ENCODE measurements around the gene ACAD10. TPM values are rescaled to one million over a fixed set of nuclear protein-coding genes. Genes with fewer than 3 reads are reported as not detected.

Gene ACAD10
- total and polyA plus RNA-seq, 2 of the 13 experiments (the other 11 are each of a cell fraction or from before 2014, with no cell fraction given) = 15.2 to 16.3 TPM

DNA sequence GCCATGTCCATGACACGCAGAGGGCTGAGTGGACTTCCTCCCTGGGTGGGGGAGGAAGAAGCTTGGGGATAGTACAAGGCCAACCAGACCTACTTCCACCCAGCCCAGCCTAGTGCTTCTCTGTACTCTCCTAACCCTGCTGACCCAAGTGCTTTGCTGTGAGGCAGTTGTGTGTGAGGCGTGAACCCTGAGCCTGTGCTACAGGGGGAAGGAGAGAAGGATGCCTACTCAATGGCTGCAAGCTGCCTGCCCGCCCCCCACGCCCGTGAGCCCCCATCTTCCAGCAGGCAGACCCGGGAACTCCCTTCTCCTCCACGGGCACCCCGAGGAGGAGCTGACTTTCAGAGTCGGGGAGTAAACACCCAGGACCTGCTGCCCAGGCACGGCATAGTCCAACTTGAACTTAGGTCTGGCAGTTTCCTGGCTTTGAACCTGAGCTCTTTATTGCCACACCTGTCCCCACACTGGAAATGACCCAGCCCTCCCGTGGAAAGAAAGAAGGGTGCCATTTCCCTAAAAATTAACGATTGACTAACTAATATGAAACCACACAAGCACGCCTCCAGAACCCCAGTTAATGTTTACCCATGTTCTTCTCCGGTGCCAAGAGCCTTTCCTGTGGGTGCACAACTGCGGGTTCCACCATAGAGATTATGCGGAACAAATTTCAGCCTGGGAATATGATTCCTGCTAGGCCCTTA lies 91.6 kb downstream of the ACAD10 start (continued):
- TF ChIP-seq ZNF746 (CRISPR knock-in tag; IDR thresholded peaks at IDR 0.05) (no peak), ZNF235 (CRISPR knock-in tag; IDR thresholded peaks at IDR 0.05; ENCODE audit: borderline replicate concordance) (no peak), ZNF570 (CRISPR knock-in tag; IDR thresholded peaks at IDR 0.05; ENCODE audit: borderline replicate concordance) (no peak), ZNF317 (CRISPR knock-in tag; IDR thresholded peaks at IDR 0.05) (no peak), ZNF83 (CRISPR knock-in tag; IDR thresholded peaks at IDR 0.05; ENCODE audit: borderline replicate concordance) (no peak), SOX5 (CRISPR knock-in tag; IDR thresholded peaks at IDR 0.05; ENCODE audit: borderline replicate concordance) (0 out of 2 replicates have a peak, but pooled peaks have one; percentile 40), TCF7L2 (IDR thresholded peaks at IDR 0.05; ENCODE audit: low read depth, low read length) (no peak), ZNF350 (CRISPR knock-in tag; IDR thresholded peaks at IDR 0.05; ENCODE audit: borderline replicate concordance, low read depth) (no peak; the same call in 1 of the 2 replicates), MBNL3 (CRISPR knock-in tag; conservative IDR thresholded peaks at IDR 0.05) (no peak), KDM3A (CRISPR knock-in tag; IDR thresholded peaks at IDR 0.05; ENCODE audit: low read depth) (no peak), RBAK (CRISPR knock-in tag; IDR thresholded peaks at IDR 0.05) (no peak), RARA (CRISPR knock-in tag; IDR thresholded peaks at IDR 0.05) (peak; percentile 98), NR2C2 (CRISPR knock-in tag; IDR thresholded peaks at IDR 0.05; ENCODE audit: borderline replicate concordance) (no peak), ZNF451 (CRISPR knock-in tag; IDR thresholded peaks at IDR 0.05) (no peak), IRX3 (CRISPR knock-in tag; IDR thresholded peaks at IDR 0.05; ENCODE audit: borderline replicate concordance, low read depth) (no peak), ZSCAN21 (CRISPR knock-in tag; IDR thresholded peaks at IDR 0.05; ENCODE audit: borderline replicate concordance) (no peak), HNRNPL (IDR thresholded peaks at IDR 0.05; ENCODE audit: low read depth, low read length) (no peak), CHD2 (IDR thresholded peaks at IDR 0.05; ENCODE audit: low read depth, low read length) (no peak), REXO4 (CRISPR knock-in tag; IDR thresholded peaks at IDR 0.05; ENCODE audit: borderline replicate concordance) (no peak), ZNF883 (CRISPR knock-in tag; IDR thresholded peaks at IDR 0.05; ENCODE audit: not compliant biosample characterization) (no peak), ATM (IDR thresholded peaks at IDR 0.05; ENCODE audit: borderline replicate concordance) (no peak), ZNF850 (CRISPR knock-in tag; conservative IDR thresholded peaks at IDR 0.05) (no peak)
- TF ChIP-seq, protein P1, sequence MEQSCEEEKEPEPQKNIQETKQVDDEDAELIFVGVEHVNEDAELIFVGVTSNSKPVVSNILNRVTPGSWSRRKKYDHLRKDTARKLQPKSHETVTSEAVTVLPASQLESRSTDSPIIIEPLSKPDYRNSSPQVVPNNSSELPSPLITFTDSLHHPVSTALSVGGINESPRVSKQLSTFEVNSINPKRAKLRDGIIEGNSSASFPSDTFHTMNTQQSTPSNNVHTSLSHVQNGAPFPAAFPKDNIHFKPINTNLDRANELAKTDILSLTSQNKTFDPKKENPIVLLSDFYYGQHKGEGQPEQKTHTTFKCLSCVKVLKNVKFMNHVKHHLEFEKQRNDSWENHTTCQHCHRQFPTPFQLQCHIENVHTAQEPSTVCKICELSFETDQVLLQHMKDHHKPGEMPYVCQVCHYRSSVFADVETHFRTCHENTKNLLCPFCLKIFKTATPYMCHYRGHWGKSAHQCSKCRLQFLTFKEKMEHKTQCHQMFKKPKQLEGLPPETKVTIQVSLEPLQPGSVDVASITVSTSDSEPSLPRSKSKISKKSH (CRISPR knock-in tag; IDR thresholded peaks at IDR 0.05; ENCODE audit: borderline replicate concordance) = 0 out of 2 replicates have a peak, but pooled peaks have one; percentile 25
- TF ChIP-seq, protein P2, sequence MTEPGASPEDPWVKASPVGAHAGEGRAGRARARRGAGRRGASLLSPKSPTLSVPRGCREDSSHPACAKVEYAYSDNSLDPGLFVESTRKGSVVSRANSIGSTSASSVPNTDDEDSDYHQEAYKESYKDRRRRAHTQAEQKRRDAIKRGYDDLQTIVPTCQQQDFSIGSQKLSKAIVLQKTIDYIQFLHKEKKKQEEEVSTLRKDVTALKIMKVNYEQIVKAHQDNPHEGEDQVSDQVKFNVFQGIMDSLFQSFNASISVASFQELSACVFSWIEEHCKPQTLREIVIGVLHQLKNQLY (CRISPR knock-in tag; IDR thresholded peaks at IDR 0.05) = no peak
- TF ChIP-seq, protein P3, sequence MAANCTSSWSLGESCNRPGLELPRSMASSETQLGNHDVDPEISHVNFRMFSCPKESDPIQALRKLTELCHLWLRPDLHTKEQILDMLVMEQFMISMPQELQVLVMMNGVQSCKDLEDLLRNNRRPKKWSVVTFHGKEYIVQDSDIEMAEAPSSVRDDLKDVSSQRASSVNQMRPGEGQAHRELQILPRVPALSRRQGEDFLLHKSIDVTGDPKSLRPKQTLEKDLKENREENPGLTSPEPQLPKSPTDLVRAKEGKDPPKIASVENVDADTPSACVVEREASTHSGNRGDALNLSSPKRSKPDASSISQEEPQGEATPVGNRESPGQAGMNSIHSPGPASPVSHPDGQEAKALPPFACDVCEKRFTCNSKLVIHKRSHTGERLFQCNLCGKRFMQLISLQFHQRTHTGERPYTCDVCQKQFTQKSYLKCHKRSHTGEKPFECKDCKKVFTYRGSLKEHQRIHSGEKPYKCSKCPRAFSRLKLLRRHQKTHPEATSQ (CRISPR knock-in tag; IDR thresholded peaks at IDR 0.05; ENCODE audit: borderline replicate concordance) = no peak
- TF ChIP-seq, protein P4, sequence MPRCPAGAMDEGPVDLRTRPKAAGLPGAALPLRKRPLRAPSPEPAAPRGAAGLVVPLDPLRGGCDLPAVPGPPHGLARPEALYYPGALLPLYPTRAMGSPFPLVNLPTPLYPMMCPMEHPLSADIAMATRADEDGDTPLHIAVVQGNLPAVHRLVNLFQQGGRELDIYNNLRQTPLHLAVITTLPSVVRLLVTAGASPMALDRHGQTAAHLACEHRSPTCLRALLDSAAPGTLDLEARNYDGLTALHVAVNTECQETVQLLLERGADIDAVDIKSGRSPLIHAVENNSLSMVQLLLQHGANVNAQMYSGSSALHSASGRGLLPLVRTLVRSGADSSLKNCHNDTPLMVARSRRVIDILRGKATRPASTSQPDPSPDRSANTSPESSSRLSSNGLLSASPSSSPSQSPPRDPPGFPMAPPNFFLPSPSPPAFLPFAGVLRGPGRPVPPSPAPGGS (CRISPR knock-in tag; IDR thresholded peaks at IDR 0.05) = no peak

Measured in HepG2 (cell line).